Stimulated activated naive CD8-positive, alpha-beta T cell treated with anti-CD3 and anti-CD28 coated beads, Interleukin-15, Interleukin-2, amounts not matched to agents 100 U/mL and 50 U/mL, for 24 hours (primary cell): ENCODE data around the gene DCAF5.

ENCODE experiments used
- ATAC-seq: fragments of 150-1000 bp; cut with Tn5 transposase; one replicate; pipeline ENCODE4 v1.10.0; 2021
- DNase-seq: peaks from one replicate; pipeline ENCODE4 v3.0.0; 2021

Gene DCAF5

DNA sequence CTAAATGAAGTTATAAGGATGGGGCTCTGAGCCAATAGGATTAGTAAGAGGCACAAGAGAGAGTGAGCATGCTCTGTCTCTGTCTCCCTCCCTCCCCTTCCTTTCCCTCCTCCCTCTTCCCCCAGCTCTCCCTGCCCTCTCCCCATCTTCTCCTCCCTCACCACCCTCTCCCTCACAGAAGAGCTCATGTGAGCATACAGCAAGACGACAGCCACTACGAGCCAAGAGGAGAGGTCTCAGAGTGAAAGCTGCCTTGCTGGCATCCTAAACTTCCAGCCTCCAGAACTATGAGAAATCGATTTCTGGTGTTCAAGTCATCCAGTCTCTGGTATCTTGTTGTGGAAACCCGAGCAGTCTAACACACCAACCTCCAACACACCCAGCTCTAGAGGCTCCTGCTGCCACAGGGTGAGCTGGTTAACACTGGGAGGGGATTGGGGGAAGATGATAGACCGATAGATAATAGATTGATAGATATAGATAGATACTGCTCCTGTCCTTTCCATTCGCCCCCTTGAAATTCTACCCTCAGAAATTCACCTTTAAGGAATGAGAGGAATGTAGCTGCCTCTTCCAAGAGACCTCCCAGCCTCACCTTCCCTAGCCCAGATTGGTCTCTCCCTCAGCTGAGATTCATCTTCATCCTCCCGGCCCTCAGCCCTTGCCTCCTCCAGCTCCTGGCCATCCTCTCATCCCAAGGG is 148.0 kb downstream of the DCAF5 start:
- DNase-seq = no peak
- ATAC-seq = no peak

DNA sequence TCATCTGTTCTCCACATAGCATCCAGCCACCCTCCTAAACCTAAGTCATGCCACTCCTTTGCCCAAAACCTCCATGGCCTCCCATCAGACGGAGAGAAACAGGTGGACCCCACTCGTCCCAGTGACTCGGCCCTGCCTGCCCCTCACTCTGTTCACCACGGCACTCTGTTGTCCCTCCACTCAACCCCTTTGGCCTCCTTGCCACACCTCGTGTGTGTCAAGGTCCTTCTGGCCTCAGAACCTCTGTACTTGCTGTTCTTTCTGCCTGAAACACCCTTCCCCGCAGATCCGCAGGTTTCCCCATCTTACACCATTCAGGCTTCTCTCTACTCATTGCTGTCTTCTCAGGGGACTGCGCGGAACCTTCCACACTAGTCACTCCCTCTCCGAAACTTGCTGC is 149.3 kb downstream of the DCAF5 start:
- ATAC-seq (no peak), DNase-seq (no peak)

DNA sequence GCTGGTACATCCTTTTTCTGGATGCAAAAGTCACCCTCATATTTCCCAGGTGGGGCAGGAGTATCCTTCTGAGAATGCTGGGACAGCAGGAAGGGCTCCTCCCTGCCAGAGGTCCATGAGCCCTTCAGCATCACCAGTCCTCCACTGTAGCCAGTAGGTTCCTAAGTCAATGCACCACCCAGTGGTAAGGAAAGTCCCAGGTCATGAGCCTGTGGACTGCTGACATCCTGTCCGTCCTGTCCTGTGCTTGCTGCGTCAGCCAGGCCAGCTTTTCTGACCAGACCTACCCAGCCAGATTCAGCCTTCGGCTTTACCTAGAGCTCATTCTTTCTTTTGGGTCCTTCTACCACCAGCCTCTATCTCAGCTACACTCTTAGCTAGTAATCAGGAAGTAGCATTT is 150.8 kb downstream of the DCAF5 start:
- no peak for ATAC-seq
- DNase-seq = no peak

DNA sequence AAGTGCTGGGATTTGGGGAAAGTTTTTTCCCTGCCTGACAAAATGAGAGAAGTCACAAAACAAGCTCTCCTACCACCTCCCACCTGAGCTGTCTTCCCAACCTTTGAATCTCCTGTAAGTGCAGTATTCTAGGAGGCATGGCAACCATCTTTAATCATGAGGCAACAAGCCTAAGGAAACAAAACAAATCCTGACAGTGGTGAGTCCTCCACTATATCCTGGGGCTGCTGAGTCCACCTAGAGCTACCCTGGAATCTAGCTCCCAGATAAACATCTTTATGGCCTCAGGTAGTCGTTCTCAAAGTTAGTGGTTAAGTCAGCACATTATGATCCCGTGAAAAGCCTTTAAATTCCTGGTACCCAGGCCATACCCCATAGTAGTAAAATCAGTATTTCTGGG is 151.5 kb downstream of the DCAF5 start:
- ATAC-seq (no peak), DNase-seq (no peak)
